SK-N-SH treated with all-trans-retinoic acid at 6 μM for 48 hours (cell line): ENCODE results near the gene GTF3C4.

ENCODE experiments used
- OSR1 ChIP-seq: fragments of 250-450 bp; sonication (Bioruptor Pico); IDR thresholded peaks from 2 replicates; pipeline ENCODE4 v1.8.0; 2022; ENCODE audit warnings: moderate library complexity, mild to moderate bottlenecking, inconsistent platforms
- ZNF8 ChIP-seq: fragments of 450-650 bp; formaldehyde crosslinking; IDR thresholded peaks from 2 replicates; pipeline ENCODE4 v1.5.0; 2020; ENCODE audit warnings: mild to moderate bottlenecking, moderate library complexity

- TF ChIP-seq OSR1: no peak
- TF ChIP-seq ZNF8 (CRISPR knock-in tag): no peak
Observed at GRCh38 chr9:132739710-132740310, 69.5 kb downstream of the GTF3C4 start.
